GM18858 (cell line): Measurements from ENCODE around the gene DLGAP1.

Experiments used
- ATAC-seq: cut with Tn5 transposase; IDR thresholded peaks from one replicate; pipeline ENCODE4 v1.9.1; 2021; ENCODE audit not compliant: unreplicated experiment

Gene DLGAP1

GRCh38 chr18:3578621-3579020 is 876.5 kb downstream of the DLGAP1 start:
- ATAC-seq, result no peak

GRCh38 chr18:3577281-3577855 is 877.7 kb downstream of the DLGAP1 start:
- no peak for ATAC-seq

GRCh38 chr18:3572761-3573160 is 882.3 kb downstream of the DLGAP1 start:
- no peak for ATAC-seq

GRCh38 chr18:3566851-3567250 is 888.3 kb downstream of the DLGAP1 start:
- ATAC-seq, result no peak

- ATAC-seq, result no peak
Measured at GRCh38 chr18:3560755-3561154, 894.4 kb downstream of the DLGAP1 start.

- ATAC-seq, result no peak
Measured at GRCh38 chr18:3554811-3555427, 900.2 kb downstream of the DLGAP1 start.

- no peak for ATAC-seq
Measured at GRCh38 chr18:3554091-3554601, 901.0 kb downstream of the DLGAP1 start.

GRCh38 chr18:3552305-3552704 is 902.8 kb downstream of the DLGAP1 start:
- ATAC-seq, result no peak

GRCh38 chr18:3547891-3548615 is 907.1 kb downstream of the DLGAP1 start:
- no peak for ATAC-seq

GRCh38 chr18:3546106-3546505 is 909.0 kb downstream of the DLGAP1 start:
- no peak for ATAC-seq

- no peak for ATAC-seq
Measured at GRCh38 chr18:3544537-3544936, 910.6 kb downstream of the DLGAP1 start.

GRCh38 chr18:3541549-3542386 is 913.3 kb downstream of the DLGAP1 start:
- peak; percentile 94 for ATAC-seq

GRCh38 chr18:3540805-3541548 is 914.1 kb downstream of the DLGAP1 start:
- no peak for ATAC-seq

- ATAC-seq, result no peak
Measured at GRCh38 chr18:3538954-3539617, 916.0 kb downstream of the DLGAP1 start.

- no peak for ATAC-seq
Measured at GRCh38 chr18:3538456-3538855, 916.7 kb downstream of the DLGAP1 start.

GRCh38 chr18:3530807-3531206 is 924.3 kb downstream of the DLGAP1 start:
- no peak for ATAC-seq

GRCh38 chr18:3529601-3530000 is 925.5 kb downstream of the DLGAP1 start:
- ATAC-seq, result no peak

- ATAC-seq, result no peak
Measured at GRCh38 chr18:3529077-3529476, 926.0 kb downstream of the DLGAP1 start.

- no peak for ATAC-seq
Measured at GRCh38 chr18:3528231-3528630, 926.9 kb downstream of the DLGAP1 start.
